ENCODE results near the gene PINLYP. TPM values are rescaled to one million over a fixed set of nuclear protein-coding genes. Genes with fewer than 3 reads are reported as not detected.

The PINLYP gene
- total and polyA plus RNA-seq, 9 of the 15 experiments (the other 6 are each of a cell fraction or from before 2014, with no cell fraction given) = 1.00 to 6.7 (median 2.2) TPM

GRCh38 chr19:43619262-43620060 lies 43.9 kb downstream of the PINLYP start, which contains the start of gene ZNF428 (continued):
- TF ChIP-seq ZBTB40 (IDR thresholded peaks at IDR 0.05) = no peak
- no peak for TF ChIP-seq ZBTB40 (CRISPR knock-in tag; IDR thresholded peaks at IDR 0.05)
- TF ChIP-seq ZNF586 (CRISPR knock-in tag; conservative IDR thresholded peaks at IDR 0.05) = no peak
- no peak for TF ChIP-seq STAT5B (CRISPR knock-in tag; IDR thresholded peaks at IDR 0.05)
- peak; percentile 92 for TF ChIP-seq POLR2A (conservative IDR thresholded peaks at IDR 0.05)
- no peak for TF ChIP-seq BRF2 (IDR thresholded peaks at IDR 0.05; ENCODE audit: borderline replicate concordance, insufficient read depth, insufficient read length)
- no peak for TF ChIP-seq JUNB (CRISPR knock-in tag; conservative IDR thresholded peaks at IDR 0.05)
- TF ChIP-seq ZNF12 (CRISPR knock-in tag; IDR thresholded peaks at IDR 0.05) = no peak; the same call in 1 of the 2 replicates
- peak; percentile 97 for TF ChIP-seq PRDM10 (IDR thresholded peaks at IDR 0.05; ENCODE audit: partially characterized antibody)
- TF ChIP-seq ASH1L (IDR thresholded peaks at IDR 0.05; ENCODE audit: borderline replicate concordance, low read depth, partially characterized antibody) = no peak
- TF ChIP-seq ATF4 (CRISPR knock-in tag; IDR thresholded peaks at IDR 0.05) = no peak

Measured in K562 (cell line).